Suppressor macrophage treated with lipopolysaccharide for 4 hours (primary cell): ENCODE results near the gene DDX5.
"Not testable (repeated sequence)": the region's sequence is repeated elsewhere in the genome, so short reads cannot be mapped to it uniquely, and the experiment has no call there.

ENCODE experiments used
- DNase-seq: peaks from one replicate; pipeline ENCODE4 v3.0.0-alpha.2; 2020

Gene DDX5

GRCh38 chr17:64491034-64491860 lies 14.8 kb downstream of the DDX5 start:
- DNase-seq, result peak; percentile 71

- no peak for DNase-seq
These were observed 17.8 kb downstream of the DDX5 start for GRCh38 chr17:64488301-64488700.

GRCh38 chr17:64484380-64484779 lies 21.7 kb downstream of the DDX5 start:
- no peak for DNase-seq

- no peak for DNase-seq
These were observed 25.1 kb downstream of the DDX5 start for GRCh38 chr17:64480951-64481350.

GRCh38 chr17:64477849-64478248 lies 28.2 kb downstream of the DDX5 start:
- DNase-seq, result no peak

- DNase-seq, result no peak
These were observed 33.5 kb downstream of the DDX5 start for GRCh38 chr17:64472564-64472963.

DNA sequence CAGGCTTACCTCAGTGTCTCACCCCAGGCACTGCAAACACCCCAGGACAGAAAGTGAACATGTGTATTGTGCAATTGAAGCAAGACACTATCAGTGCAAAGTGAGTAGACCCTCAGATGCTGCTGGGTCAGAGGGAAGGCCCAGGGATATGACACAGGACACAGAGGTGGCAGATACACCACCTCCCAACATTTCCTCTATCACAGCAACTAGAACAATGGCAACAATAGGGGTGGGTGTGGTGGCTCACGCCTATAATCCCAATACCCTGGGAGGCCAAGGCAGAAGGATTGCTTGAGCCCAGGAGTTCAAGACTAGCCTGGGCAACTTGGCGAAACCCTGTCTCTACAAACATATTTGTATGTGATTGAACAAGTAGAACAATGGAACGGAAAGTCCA lies 34.6 kb downstream of the DDX5 start:
- no peak for DNase-seq

- no peak for DNase-seq
These were observed 35.5 kb downstream of the DDX5 start for GRCh38 chr17:64470625-64471024.

DNA sequence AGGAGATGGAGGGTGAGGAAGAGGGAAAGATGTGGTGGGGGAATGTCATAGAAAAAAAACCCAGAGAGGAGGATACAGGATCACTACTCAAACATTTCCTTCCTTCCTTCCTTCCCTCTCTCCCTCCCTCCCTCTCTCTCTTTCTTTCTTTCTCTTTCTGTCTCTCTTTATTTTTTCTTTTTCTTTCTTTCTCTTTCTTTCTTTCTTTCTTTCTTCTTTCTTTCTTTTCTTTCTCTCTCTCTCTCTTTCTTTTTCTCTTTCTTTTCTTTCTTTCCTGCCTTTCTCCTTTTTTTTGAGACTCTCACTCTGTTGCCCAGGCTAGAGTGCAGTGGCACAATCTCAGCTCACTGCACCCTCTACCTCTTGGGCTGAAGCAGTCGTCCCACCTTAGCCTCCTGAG lies 39.3 kb downstream of the DDX5 start:
- not testable (repeated sequence) for DNase-seq

- DNase-seq, result no peak
These were observed 39.9 kb downstream of the DDX5 start for GRCh38 chr17:64466019-64466735.

DNA sequence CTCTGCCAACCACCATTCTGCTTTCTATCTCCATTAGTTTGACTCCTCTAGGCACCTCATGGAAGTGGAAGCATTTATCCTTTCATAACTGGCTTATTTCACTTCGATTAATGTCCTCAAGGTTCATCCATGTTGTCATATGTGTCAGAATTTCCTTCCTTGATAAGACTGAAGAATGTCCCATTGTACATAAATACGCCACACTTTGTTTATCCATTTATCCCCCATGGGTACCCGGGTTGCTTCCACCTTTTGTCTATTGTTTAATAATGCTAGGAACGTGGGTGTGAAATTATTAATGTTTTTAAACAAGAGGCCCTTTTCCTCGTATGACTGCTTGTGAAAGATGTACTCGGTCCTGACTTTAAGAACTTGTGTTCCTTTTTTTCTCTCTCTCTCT lies 44.3 kb downstream of the DDX5 start:
- DNase-seq, result no peak

GRCh38 chr17:64460955-64461354 lies 45.1 kb downstream of the DDX5 start:
- no peak for DNase-seq

GRCh38 chr17:64459818-64460217 lies 46.3 kb downstream of the DDX5 start:
- not testable (repeated sequence) for DNase-seq

DNA sequence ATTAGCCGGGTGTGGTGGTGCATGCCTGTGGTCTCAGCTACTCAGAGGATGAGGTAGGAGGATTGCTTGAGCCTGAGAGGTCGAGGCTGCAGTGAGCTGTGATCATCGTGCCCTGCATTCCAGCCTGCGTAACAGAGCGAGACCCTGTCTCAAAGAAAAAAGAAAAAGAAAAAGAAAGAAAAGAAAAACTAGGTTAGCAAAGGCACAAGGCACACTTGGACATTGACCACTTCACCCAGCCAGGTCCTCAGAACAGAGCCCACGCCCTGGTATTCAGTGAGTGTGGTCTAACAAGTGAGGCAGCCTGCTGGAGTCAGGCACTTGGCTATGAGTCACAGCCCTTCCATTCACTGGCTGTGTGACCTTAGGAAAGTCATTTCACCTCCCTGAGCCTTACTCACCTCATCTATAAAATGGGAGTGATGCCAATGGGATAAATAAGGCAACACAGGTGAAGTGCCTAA lies 46.8 kb downstream of the DDX5 start:
- no peak for DNase-seq

GRCh38 chr17:64458756-64459155 lies 47.3 kb downstream of the DDX5 start:
- no peak for DNase-seq

GRCh38 chr17:64457156-64457555 lies 48.9 kb downstream of the DDX5 start:
- DNase-seq, result peak; percentile 35

- DNase-seq, result peak; percentile 69
These were observed 49.9 kb downstream of the DDX5 start for GRCh38 chr17:64455993-64456885.

- DNase-seq, result peak; percentile 46
These were observed 56.5 kb downstream of the DDX5 start for GRCh38 chr17:64449545-64449944.

- peak; percentile 98 for DNase-seq
These were observed 57.2 kb downstream of the DDX5 start, which contains the start of gene MILR1 for GRCh38 chr17:64448665-64449512. MILR1 (plus strand) TSS chr17:64449115; CDS start chr17:64449169, 54 bp downstream.
